Right cardiac atrium (tissue), 5 donors: ENCODE measurements around the gene ZNF576. TPM values are rescaled to one million over a fixed set of nuclear protein-coding genes. Genes with fewer than 3 reads are reported as not detected.

Source experiments
- ATAC-seq, 2 donors: fragments of 200-7000 bp; cut with Tn5 transposase; one replicate each; pipeline versions ENCODE4 v1.8.0 to v1.9.1; 2020; ENCODE audit warnings: moderate library complexity in 2 of 2, mild to moderate bottlenecking in 1 of 2
- DNase-seq, 3 donors: peaks; one replicate each; pipeline ENCODE4 v3.0.0-alpha.2; 2020
- H3K27ac ChIP-seq: one replicate; pipeline ENCODE4 v1.5.1; 2013; ENCODE audit warnings: mild to moderate bottlenecking, low read length, control low read depth, moderate library complexity
- H3K27me3 ChIP-seq: one replicate; pipeline ENCODE4 v1.6.1; 2013; ENCODE audit not compliant: control insufficient read depth, insufficient read depth
- H3K4me1 ChIP-seq: one replicate; pipeline ENCODE4 v1.6.1; 2013; ENCODE audit warnings: low read length; ENCODE audit not compliant: control insufficient read depth, insufficient read depth
- H3K4me3 ChIP-seq: one replicate; pipeline ENCODE4 v1.5.1; 2013; ENCODE audit warnings: low read length, control low read depth
- H3K9me3 ChIP-seq: one replicate; pipeline ENCODE4 v1.6.1; 2013; ENCODE audit warnings: low read length; ENCODE audit not compliant: control insufficient read depth
- WGBS: extraction: QIAGEN DNeasy Blood & Tissue Kit; methylation state at CpG from one replicate; pipeline ENCODE4 v1.1.7; 2013; 5-methylcytosine and 5-hydroxymethylcytosine counted together
- intact Hi-C, 4 donors: fragments of 100-400 bp; cut with DNase I; formaldehyde crosslinking; loops; one replicate each; pipeline versions ENCODE4 v1.11.0 to v1.14.0; 2022 to 2023
- polyA plus RNA-seq: library from polyadenylated mRNA; stranded (reverse); fragments of 200-250 nt; gene quantifications from one replicate; pipeline ENCODE4 v1.2.3, GENCODE V29; 2013
- total RNA-seq, 4 donors: library from RNA; stranded (reverse); fragmentation: NEBNext Ultra II Directional; extraction: Animal tissue kit (Norgen Biotek cat#: 25700); gene quantifications; one replicate each; pipeline ENCODE4 v1.2.1, GENCODE V29; 2021
- donor health status: healthy with polysubstance abuse.
- donor health status: DM: no; HTN: yes; CAD: no.
- donor health status: DM: no; HTN: no; CAD: no.
- donor health status: DM: no; HTN: yes; CAD: no; lungs with severe emphysema.
- donor health status: DM: yes; HTN: yes; CAD: no.

ZNF576 gene
- total and polyA plus RNA-seq, 5 donors: 11.5 to 15.4 (median 12.4) TPM

DNA sequence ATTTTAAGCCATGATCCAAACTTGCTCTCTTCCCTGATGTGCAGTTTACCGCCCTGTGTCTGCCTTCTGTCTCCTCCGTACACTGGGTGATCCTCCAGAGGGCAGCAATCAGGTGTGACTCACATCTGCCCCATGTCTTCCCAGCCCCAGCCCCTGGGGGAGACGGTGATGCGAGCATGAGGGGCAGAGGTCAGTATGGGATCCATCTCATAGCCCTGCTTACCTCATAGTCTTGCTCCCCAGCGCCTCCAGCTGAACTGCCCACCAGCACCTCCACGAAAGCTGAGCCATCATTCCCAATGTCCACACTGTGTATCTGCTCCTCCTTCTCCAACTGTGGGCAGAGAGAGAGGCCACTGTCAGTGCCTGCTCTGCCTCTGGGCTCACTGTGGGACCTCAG, 35.7 kb upstream of the ZNF576 start:
- WGBS: 85% methylated on average over 6 of the region's 6 CpGs
- intact Hi-C loops: no loop called here

GRCh38 chr19:43561139-43561970, 35.0 kb upstream of the ZNF576 start:
- Histone ChIP-seq H3K27me3 (no peaks in the 10 kb centered on the region), H3K27ac (no peak overlapping the region), H3K9me3 (no peaks in the 10 kb centered on the region), H3K4me1 (peaks cover 2% of the 10 kb centered on the region), H3K4me3 (no peak overlapping the region)
- WGBS: 90% methylated on average over 12 of the region's 12 CpGs
- DNase-seq: no peak
- no peak for ATAC-seq
- intact Hi-C loops: no loop called here

More for the DNA sequence above, 35.7 kb upstream of the ZNF576 start:
- DNase-seq (no peak), ATAC-seq (no peak)
- no peak overlapping the region for H3K27ac ChIP-seq
- H3K4me3 ChIP-seq: no peak overlapping the region
- H3K27me3 ChIP-seq: no peaks in the 10 kb centered on the region
- H3K4me1 ChIP-seq: peaks cover 2% of the 10 kb centered on the region
- H3K9me3 ChIP-seq: no peaks in the 10 kb centered on the region

GRCh38 chr19:43562226-43562697, 34.1 kb upstream of the ZNF576 start:
- 84% methylated on average over 6 of the region's 6 CpGs for WGBS
- intact Hi-C loops: no loop called here
- no peak for DNase-seq
- H3K4me1 ChIP-seq: peaks cover 2% of the 10 kb centered on the region
- H3K4me3 ChIP-seq: no peak overlapping the region
- H3K27ac ChIP-seq: no peak overlapping the region
- H3K9me3 ChIP-seq: no peaks in the 10 kb centered on the region
- no peaks in the 10 kb centered on the region for H3K27me3 ChIP-seq
- ATAC-seq: peak; percentile 9

- Histone ChIP-seq H3K27ac (peak overlapping the region; percentile 38), H3K4me1 (peaks cover 2% of the 10 kb centered on the region), H3K27me3 (no peaks in the 10 kb centered on the region), H3K4me3 (no peak overlapping the region), H3K9me3 (no peaks in the 10 kb centered on the region)
- DNase-seq: peak; percentile 68 to 93 (median 91)
- ATAC-seq: peak; percentile 87 to 89
- WGBS: 46% methylated on average over 14 of the region's 14 CpGs
- intact Hi-C loops: no loop called here
These were observed 33.6 kb upstream of the ZNF576 start for GRCh38 chr19:43562698-43563241.

- DNase-seq: no peak
- Histone ChIP-seq H3K27ac (no peak overlapping the region), H3K4me1 (peaks cover 2% of the 10 kb centered on the region), H3K27me3 (no peaks in the 10 kb centered on the region), H3K4me3 (no peak overlapping the region), H3K9me3 (no peaks in the 10 kb centered on the region)
- WGBS: 89% methylated on average over 10 of the region's 10 CpGs
- no peak for ATAC-seq
- intact Hi-C loops: no loop called here
These were observed 32.5 kb upstream of the ZNF576 start for GRCh38 chr19:43563816-43564457.

DNA sequence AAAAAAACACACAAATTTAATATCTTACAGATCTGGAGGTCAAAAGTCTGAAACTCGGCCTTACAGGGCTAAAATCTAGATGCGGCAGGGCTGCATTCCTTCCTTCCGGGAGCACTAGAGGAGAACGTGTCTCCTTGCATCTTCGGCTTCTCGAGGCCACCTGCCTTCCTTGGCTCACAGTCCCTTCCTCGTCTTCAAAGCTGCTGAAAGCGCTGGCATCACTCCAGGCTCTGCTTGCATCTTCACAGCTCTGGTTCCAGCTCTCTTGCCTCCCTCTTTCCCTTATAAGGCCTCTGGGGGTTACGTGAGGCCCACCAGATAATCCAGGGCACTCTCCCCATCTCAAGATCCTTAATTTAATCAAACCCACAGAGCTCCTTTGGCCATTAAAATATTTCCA, 31.6 kb upstream of the ZNF576 start:
- Histone ChIP-seq H3K9me3 (no peaks in the 10 kb centered on the region), H3K4me1 (peaks cover 2% of the 10 kb centered on the region), H3K27me3 (no peaks in the 10 kb centered on the region), H3K4me3 (no peak overlapping the region), H3K27ac (no peak overlapping the region)
- intact Hi-C loops: no loop called here
- ATAC-seq (no peak), DNase-seq (no peak)
- 70% methylated on average over 9 of the region's 9 CpGs for WGBS

DNA sequence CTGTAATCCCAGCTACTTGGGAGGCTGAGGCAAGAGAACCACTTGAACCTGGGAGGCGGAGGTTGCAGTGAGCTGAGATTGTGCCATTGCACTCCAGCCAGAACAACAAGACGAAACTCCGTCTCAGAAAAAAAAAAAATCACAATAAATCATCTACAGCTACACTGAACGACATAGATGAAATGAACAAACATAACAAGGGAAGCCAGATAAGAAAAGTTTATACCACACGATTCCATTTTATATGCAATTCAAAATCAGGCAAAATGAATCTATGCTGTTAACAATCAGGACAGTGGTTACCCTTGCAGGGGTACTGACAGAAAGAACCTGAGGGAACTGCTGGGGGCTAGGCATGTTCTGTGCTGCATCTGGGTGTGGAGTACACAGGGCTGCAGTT, 26.7 kb upstream of the ZNF576 start:
- no peaks in the 10 kb centered on the region for H3K27me3 ChIP-seq
- H3K9me3 ChIP-seq: no peaks in the 10 kb centered on the region
- no peak for ATAC-seq
- DNase-seq: no peak
- intact Hi-C loops: no loop called here
- peaks cover 1% of the 10 kb centered on the region for H3K4me1 ChIP-seq
- no peak overlapping the region for H3K4me3 ChIP-seq
- WGBS: 93% methylated on average over 5 of the region's 5 CpGs
- no peak overlapping the region for H3K27ac ChIP-seq

DNA sequence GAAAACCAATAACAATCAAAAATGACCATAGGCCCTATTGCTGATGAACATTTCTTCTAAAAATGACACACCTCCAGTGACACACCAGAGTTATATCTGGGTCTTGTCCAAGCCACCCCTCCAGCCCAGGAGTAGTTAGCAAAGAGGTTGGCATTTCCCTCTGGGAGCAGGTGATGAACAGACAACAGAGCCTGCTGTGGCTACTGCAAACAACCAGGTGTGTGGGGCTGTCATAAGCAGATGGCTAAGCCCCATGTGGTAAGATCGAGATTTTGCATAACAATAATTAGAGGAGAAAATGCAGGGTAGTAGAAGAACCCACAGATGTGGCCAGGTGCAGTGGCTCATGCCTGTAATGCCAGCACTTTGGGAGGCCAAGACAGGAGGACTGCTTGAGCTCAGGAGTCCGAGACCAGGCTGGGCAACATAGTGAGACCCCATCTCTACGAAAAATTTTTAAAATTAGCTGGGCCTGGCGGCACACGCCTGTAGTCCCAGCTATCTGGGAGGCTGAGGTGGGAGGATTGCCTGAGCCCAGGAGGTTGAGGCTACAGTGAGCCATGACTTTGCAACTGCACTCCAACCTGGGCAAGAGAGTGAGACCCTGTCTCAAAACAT, 26.1 kb upstream of the ZNF576 start:
- intact Hi-C loops: no loop called here
- H3K27ac ChIP-seq: no peak overlapping the region
- no peaks in the 10 kb centered on the region for H3K9me3 ChIP-seq
- H3K4me3 ChIP-seq: no peak overlapping the region
- WGBS: 91% methylated on average over 5 of the region's 5 CpGs
- no peak for ATAC-seq
- no peaks in the 10 kb centered on the region for H3K27me3 ChIP-seq
- DNase-seq: no peak
- peaks cover 1% of the 10 kb centered on the region for H3K4me1 ChIP-seq

GRCh38 chr19:43572171-43572588, 24.2 kb upstream of the ZNF576 start:
- Histone ChIP-seq H3K4me3 (no peak overlapping the region), H3K27ac (no peak overlapping the region), H3K9me3 (no peaks in the 10 kb centered on the region), H3K4me1 (peaks cover 1% of the 10 kb centered on the region), H3K27me3 (no peaks in the 10 kb centered on the region)
- intact Hi-C loops: no loop called here
- DNase-seq: no peak
- no peak for ATAC-seq
- 82% methylated on average over 3 of the region's 3 CpGs for WGBS

DNA sequence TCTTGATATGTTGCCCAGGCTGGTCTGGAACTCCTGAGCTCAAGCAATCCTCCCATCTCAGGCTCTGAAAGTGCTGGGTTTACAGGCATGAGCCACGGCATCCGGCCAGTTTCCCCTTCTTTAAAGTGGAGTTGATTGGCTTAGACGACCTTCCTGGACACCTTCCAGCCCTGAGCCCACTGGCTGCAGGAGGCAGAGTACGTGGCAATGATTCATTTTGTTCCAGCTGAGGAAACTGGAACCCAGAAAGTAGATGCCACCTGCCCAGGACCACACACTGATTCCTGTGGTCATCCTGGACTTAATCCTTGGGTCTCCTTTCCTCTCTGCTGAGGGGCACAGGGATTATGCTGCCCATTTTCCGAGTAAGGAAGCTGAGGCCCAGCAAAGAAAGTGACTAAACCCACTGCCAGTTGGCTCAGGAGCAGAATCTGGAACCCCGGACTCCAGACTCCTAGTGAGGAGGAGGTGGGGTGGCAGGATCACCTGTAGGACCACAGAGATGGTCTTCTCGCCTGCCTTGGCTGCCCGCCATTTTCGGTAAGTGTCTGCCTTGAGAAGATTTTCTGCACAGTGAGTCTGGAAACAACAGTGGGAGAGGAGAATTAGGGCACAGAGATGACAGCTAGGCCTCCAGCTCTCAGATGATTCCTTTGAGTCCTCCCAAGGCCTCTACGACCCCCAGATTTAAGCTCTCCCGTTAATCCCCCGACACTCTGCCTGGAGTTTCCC, 21.8 kb upstream of the ZNF576 start:
- intact Hi-C loops: loop anchor here in 1 of 4 donors (2.0 kb wide), 1 partner anchor 22 kb away; the partner anchor contains the start of genes IRGQ and ZNF576
- ATAC-seq: no peak
- H3K4me3 ChIP-seq: peak overlapping the region; percentile 78
- H3K27me3 ChIP-seq: no peaks in the 10 kb centered on the region
- peak in 1 of 3 donors; percentile 52 for DNase-seq
- H3K4me1 ChIP-seq: peaks cover 1% of the 10 kb centered on the region
- no peaks in the 10 kb centered on the region for H3K9me3 ChIP-seq
- no peak overlapping the region for H3K27ac ChIP-seq
- 30% methylated on average over 12 of the region's 12 CpGs for WGBS
